Measurements from ENCODE around the gene LILRB2.
"Not testable (repeated sequence)": the region's sequence is repeated elsewhere in the genome, so short reads cannot be mapped to it uniquely, and the experiment has no call there.

LILRB2 gene

GRCh38 chr19:54281007-54281728 is at the start of gene LILRB2:
LILRB2 (minus strand) TSS chr19:54281110; CDS start chr19:54280496, 614 bp downstream.
- no peak for DNase-seq (ENCODE audit: low spot score)

GRCh38 chr19:54329476-54330165 is 48.7 kb upstream of the LILRB2 start:
- no peak for DNase-seq (ENCODE audit: low spot score)

GRCh38 chr19:54328781-54329180 is 47.9 kb upstream of the LILRB2 start:
- not testable (repeated sequence) for DNase-seq (ENCODE audit: low spot score)

GRCh38 chr19:54325631-54326030 is 44.7 kb upstream of the LILRB2 start:
- no peak for DNase-seq (ENCODE audit: low spot score)

GRCh38 chr19:54325194-54325621 is 44.3 kb upstream of the LILRB2 start:
- peak; percentile 63 for DNase-seq (ENCODE audit: low spot score)

- DNase-seq (ENCODE audit: low spot score) = no peak
These were observed 43.2 kb upstream of the LILRB2 start for GRCh38 chr19:54324071-54324470.

- DNase-seq (ENCODE audit: low spot score) = not testable (repeated sequence)
These were observed 42.0 kb upstream of the LILRB2 start for GRCh38 chr19:54322934-54323333.

- DNase-seq (ENCODE audit: low spot score) = not testable (repeated sequence)
These were observed 41.4 kb upstream of the LILRB2 start for GRCh38 chr19:54322295-54322694.

GRCh38 chr19:54319892-54320670 is 39.2 kb upstream of the LILRB2 start:
- DNase-seq (ENCODE audit: low spot score) = no peak

- DNase-seq (ENCODE audit: low spot score) = no peak
These were observed 38.1 kb upstream of the LILRB2 start for GRCh38 chr19:54319049-54319448.

- no peak for DNase-seq (ENCODE audit: low spot score)
These were observed 37.0 kb upstream of the LILRB2 start for GRCh38 chr19:54317965-54318240.

- DNase-seq (ENCODE audit: low spot score) = no peak
These were observed 36.4 kb upstream of the LILRB2 start for GRCh38 chr19:54317108-54317964.

GRCh38 chr19:54316746-54317107 is 35.8 kb upstream of the LILRB2 start:
- no peak for DNase-seq (ENCODE audit: low spot score)

GRCh38 chr19:54315956-54316355 is 35.0 kb upstream of the LILRB2 start:
- no peak for DNase-seq (ENCODE audit: low spot score)

GRCh38 chr19:54312436-54313377 is 31.8 kb upstream of the LILRB2 start, which contains the start of gene LILRA5:
LILRA5 (minus strand) TSS chr19:54313166; CDS start chr19:54313019, 147 bp downstream.
- no peak for DNase-seq (ENCODE audit: low spot score)

GRCh38 chr19:54312011-54312410 is 31.1 kb upstream of the LILRB2 start:
- no peak for DNase-seq (ENCODE audit: low spot score)

GRCh38 chr19:54311486-54311885 is 30.6 kb upstream of the LILRB2 start:
- no peak for DNase-seq (ENCODE audit: low spot score)

- DNase-seq (ENCODE audit: low spot score) = no peak
These were observed 29.6 kb upstream of the LILRB2 start for GRCh38 chr19:54310543-54310942.

GRCh38 chr19:54309811-54310210 is 28.9 kb upstream of the LILRB2 start:
- DNase-seq (ENCODE audit: low spot score) = no peak

GRCh38 chr19:54307389-54308020 is 26.6 kb upstream of the LILRB2 start:
- DNase-seq (ENCODE audit: low spot score) = no peak

All from D341Med (cell line).